ENCODE data around the gene GPX2.

Gene GPX2

GRCh38 chr14:64939817-64940190 is 2.7 kb downstream of the GPX2 start:
- no peak for DNase-seq (ENCODE audit: low read depth in 2 of 2)

- no peak for DNase-seq (ENCODE audit: low read depth in 2 of 2)
Measured at GRCh38 chr14:64938972-64939816, 3.4 kb downstream of the GPX2 start.

GRCh38 chr14:64937821-64938193 is 4.7 kb downstream of the GPX2 start:
- no peak for DNase-seq (ENCODE audit: low read depth in 2 of 2)

GRCh38 chr14:64937171-64937820 is 5.2 kb downstream of the GPX2 start:
- DNase-seq (ENCODE audit: low read depth in 2 of 2), result no peak

GRCh38 chr14:64935508-64935907 is 7.0 kb downstream of the GPX2 start:
- no peak for DNase-seq (ENCODE audit: low read depth in 2 of 2)

GRCh38 chr14:64934338-64934929 is 8.1 kb downstream of the GPX2 start:
- DNase-seq (ENCODE audit: low read depth in 2 of 2), result no peak

- DNase-seq (ENCODE audit: low read depth in 2 of 2), result no peak
Measured at GRCh38 chr14:64932231-64932630, 10.3 kb downstream of the GPX2 start.

- no peak for DNase-seq (ENCODE audit: low read depth in 2 of 2)
Measured at GRCh38 chr14:64931123-64931522, 11.4 kb downstream of the GPX2 start.

GRCh38 chr14:64930085-64930843 is 12.3 kb downstream of the GPX2 start:
- DNase-seq (ENCODE audit: low read depth in 2 of 2), result no peak

- no peak for DNase-seq (ENCODE audit: low read depth in 2 of 2)
Measured at GRCh38 chr14:64929014-64929359, 13.6 kb downstream of the GPX2 start.

GRCh38 chr14:64928239-64929013 is 14.1 kb downstream of the GPX2 start:
- DNase-seq (ENCODE audit: low read depth in 2 of 2), result no peak

GRCh38 chr14:64927031-64927430 is 15.5 kb downstream of the GPX2 start:
- DNase-seq (ENCODE audit: low read depth in 2 of 2), result no peak

- DNase-seq (ENCODE audit: low read depth in 2 of 2), result no peak
Measured at GRCh38 chr14:64926398-64926995, 16.0 kb downstream of the GPX2 start.

GRCh38 chr14:64923015-64923414 is 19.5 kb downstream of the GPX2 start:
- DNase-seq (ENCODE audit: low read depth in 2 of 2), result no peak

- DNase-seq (ENCODE audit: low read depth in 2 of 2), result no peak
Measured at GRCh38 chr14:64920465-64920864, 22.1 kb downstream of the GPX2 start.

- no peak for DNase-seq (ENCODE audit: low read depth in 2 of 2)
Measured at GRCh38 chr14:64919618-64920017, 22.9 kb downstream of the GPX2 start.

- no peak for DNase-seq (ENCODE audit: low read depth in 2 of 2)
Measured at GRCh38 chr14:64919215-64919614, 23.3 kb downstream of the GPX2 start.

- DNase-seq (ENCODE audit: low read depth in 2 of 2), result no peak
Measured at GRCh38 chr14:64918216-64918615, 24.3 kb downstream of the GPX2 start.

- no peak for DNase-seq (ENCODE audit: low read depth in 2 of 2)
Measured at GRCh38 chr14:64915797-64916196, 26.7 kb downstream of the GPX2 start.

- DNase-seq (ENCODE audit: low read depth in 2 of 2), result no peak
Measured at GRCh38 chr14:64915029-64915424, 27.5 kb downstream of the GPX2 start.
